ENCODE measurements around the gene XAGE3.
"Not testable (repeated sequence)": the region's sequence is repeated elsewhere in the genome, so short reads cannot be mapped to it uniquely, and the experiment has no call there.

The XAGE3 gene, protein sequence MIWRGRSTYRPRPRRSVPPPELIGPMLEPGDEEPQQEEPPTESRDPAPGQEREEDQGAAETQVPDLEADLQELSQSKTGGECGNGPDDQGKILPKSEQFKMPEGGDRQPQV

DNA sequence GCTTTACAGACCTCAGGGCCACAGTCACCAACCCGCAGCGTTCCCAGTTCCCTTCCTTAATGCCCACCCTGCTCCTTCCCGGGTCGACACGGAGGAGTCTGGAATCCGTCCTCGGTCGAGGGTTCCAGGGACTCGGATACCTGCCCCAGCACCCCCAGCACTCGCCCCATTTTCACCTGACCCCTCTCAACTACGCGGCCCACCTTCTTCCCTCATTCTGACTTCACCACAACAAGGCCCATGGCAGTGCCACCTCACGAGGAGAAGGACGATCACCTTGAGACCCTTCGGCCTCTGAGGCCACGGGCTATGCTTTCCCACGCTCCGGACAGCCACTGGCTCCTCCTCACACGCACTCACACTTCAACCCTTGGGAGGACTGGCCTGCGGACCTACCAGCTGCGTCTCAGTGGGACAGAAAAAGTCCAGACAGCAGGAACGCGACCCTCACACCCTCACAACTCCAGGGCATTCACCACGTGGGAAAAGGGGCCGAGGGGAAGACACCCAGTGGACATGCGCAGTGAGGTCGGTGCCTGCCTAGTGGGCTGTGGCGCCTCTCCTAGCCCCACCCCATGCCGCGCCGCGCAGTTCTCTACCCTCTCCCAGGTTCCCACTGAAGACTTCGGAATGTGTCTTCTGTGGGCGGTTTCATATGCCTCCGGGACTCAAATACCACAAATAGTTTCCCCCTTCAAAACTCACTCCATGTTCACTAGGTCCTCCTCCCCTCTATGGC, at the start of gene XAGE3:
Gene XAGE3 (minus strand): TSS at position 474 of the 739 bp plus-strand sequence. CDS start 950 bp downstream, outside the sequence.
- Histone ChIP-seq H3K27ac (ENCODE audit: low read depth, low read length) (no peak within 1 kb of the TSS), H3K27me3 (ENCODE audit: control insufficient read depth, insufficient read depth, low read length) (peaks cover 7% of the 10 kb centered on the region), H3K4me1 (ENCODE audit: control insufficient read depth, insufficient read depth, low read length) (no peaks in the 10 kb centered on the region), H3K4me3 (ENCODE audit: low read length) (no peak within 1 kb of the TSS), H3K36me3 (ENCODE audit: control insufficient read depth, insufficient read depth, low read length) (no peaks in the 10 kb centered on the region), H3K9ac (ENCODE audit: low read length) (no peak within 1 kb of the TSS)

DNA sequence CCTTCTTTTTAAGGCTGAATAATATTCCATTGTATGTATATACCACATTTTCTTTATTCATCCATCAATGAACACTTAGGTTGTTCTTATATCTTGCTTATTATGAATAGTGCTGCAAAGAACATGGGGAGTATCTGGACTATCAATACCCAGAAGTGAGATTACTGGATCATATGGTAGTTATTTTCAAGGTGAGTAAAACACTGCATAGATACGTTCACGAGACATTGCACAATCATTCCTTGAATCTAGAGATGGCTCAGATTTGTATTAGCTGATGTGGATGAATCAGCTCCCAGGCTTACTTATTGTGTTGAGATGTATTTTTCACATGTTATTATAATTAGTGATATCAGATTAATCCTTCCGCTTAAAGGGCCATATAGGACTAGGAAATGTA, 46.8 kb upstream of the XAGE3 start:
- not testable (repeated sequence) for H3K4me3 ChIP-seq (ENCODE audit: low read length); H3K9ac ChIP-seq (ENCODE audit: low read length); H3K36me3 ChIP-seq (ENCODE audit: control insufficient read depth, insufficient read depth, low read length); H3K27ac ChIP-seq (ENCODE audit: low read depth, low read length); H3K27me3 ChIP-seq (ENCODE audit: control insufficient read depth, insufficient read depth, low read length); H3K4me1 ChIP-seq (ENCODE audit: control insufficient read depth, insufficient read depth, low read length)

DNA sequence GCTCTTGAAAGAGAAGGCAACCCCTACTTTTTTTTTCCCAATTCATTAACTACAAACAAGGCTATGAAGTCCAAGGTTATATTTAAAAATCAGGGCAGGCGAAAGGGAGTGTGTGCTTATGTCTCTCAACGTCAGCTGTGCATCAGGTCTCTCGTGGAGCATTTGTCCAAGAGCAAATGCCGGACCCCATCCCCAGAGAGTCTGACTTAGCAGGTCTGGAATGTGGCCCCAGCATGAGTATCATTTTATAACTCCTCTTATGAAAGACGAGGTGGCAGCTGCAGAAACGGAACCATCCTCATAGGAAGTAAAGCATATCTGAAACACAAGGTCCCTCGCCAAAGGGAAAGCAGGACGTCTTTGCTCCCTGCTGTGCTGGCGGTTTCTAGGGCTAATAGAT, 45.8 kb upstream of the XAGE3 start:
- not testable (repeated sequence) for H3K36me3 ChIP-seq (ENCODE audit: control insufficient read depth, insufficient read depth, low read length); H3K27ac ChIP-seq (ENCODE audit: low read depth, low read length); H3K4me3 ChIP-seq (ENCODE audit: low read length); H3K4me1 ChIP-seq (ENCODE audit: control insufficient read depth, insufficient read depth, low read length); H3K9ac ChIP-seq (ENCODE audit: low read length); H3K27me3 ChIP-seq (ENCODE audit: control insufficient read depth, insufficient read depth, low read length)

DNA sequence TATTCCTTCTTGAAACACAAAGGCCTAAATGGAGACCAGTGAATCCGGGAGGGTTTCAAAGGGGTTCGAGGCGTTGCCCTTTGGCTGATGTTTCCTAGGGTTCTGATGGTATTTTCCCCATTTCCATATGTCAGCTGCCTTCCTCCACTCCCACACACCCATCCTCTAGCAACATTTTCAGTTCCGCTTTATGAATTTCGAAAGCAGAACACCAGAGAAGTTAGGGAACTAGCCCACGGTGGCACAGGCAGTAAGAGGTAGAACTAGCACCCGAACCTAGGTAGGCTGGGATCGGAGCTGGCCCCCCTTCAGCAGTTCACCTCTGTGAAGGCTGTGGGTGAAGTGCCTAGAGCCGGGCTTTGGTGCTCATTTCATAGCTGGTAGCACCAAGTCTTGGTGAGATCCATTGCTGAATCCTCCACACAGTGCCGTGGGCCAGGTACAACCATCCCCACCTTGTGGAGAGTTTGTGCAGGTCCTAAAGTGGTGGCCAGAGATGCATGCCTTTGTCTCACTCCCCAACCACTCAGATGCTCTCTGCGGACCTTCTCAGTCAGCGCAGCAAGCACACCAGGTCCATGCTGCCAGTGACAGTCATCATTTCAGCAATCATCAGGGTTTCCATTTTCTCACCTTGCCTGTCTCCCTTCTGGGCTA, 41.6 kb upstream of the XAGE3 start:
- not testable (repeated sequence) for H3K27ac ChIP-seq (ENCODE audit: low read depth, low read length); H3K36me3 ChIP-seq (ENCODE audit: control insufficient read depth, insufficient read depth, low read length); H3K4me1 ChIP-seq (ENCODE audit: control insufficient read depth, insufficient read depth, low read length); H3K27me3 ChIP-seq (ENCODE audit: control insufficient read depth, insufficient read depth, low read length); H3K4me3 ChIP-seq (ENCODE audit: low read length); H3K9ac ChIP-seq (ENCODE audit: low read length)

DNA sequence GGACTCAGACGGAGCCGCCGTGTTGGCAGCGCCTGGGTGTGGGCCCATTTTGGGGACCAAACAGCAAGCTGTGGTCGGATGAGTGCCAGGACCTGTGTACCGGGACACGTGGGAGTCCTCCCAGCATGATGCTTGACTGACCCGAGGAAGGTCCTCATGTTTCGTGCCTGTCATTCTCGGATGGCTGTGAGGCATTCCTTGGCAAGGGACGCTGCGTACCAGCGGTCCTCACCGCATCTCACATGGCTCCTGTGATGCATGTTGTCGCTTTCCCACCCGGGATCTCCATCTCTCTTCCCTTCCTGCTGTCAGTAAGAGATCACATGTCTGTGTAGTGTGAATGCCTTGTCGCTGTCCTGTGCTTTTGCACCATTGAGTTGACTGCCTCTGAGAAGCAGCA, 40.0 kb upstream of the XAGE3 start:
- H3K27ac ChIP-seq (ENCODE audit: low read depth, low read length), result not testable (repeated sequence)

DNA sequence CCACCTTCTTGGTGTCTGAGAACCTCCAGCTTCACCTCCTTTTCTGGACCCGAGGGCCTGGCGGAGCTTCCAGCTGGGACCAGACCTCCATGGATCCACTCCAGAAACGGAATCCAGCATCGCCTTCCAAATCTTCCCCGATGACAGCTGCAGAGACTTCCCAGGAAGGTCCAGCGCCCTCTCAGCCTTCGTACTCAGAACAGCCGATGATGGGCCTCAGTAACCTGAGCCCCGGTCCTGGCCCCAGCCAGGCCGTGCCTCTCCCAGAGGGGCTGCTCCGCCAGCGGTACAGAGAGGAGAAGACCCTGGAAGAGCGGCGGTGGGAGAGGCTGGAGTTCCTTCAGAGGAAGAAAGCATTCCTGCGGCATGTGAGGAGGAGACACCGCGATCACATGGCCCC, 39.3 kb upstream of the XAGE3 start:
- not testable (repeated sequence) for H3K27ac ChIP-seq (ENCODE audit: low read depth, low read length); H3K9ac ChIP-seq (ENCODE audit: low read length); H3K4me3 ChIP-seq (ENCODE audit: low read length); H3K36me3 ChIP-seq (ENCODE audit: control insufficient read depth, insufficient read depth, low read length); H3K27me3 ChIP-seq (ENCODE audit: control insufficient read depth, insufficient read depth, low read length); H3K4me1 ChIP-seq (ENCODE audit: control insufficient read depth, insufficient read depth, low read length)

More for the DNA sequence above, 40.0 kb upstream of the XAGE3 start:
- H3K27me3 ChIP-seq (ENCODE audit: control insufficient read depth, insufficient read depth, low read length); H3K9ac ChIP-seq (ENCODE audit: low read length); H3K36me3 ChIP-seq (ENCODE audit: control insufficient read depth, insufficient read depth, low read length); H3K4me3 ChIP-seq (ENCODE audit: low read length); H3K4me1 ChIP-seq (ENCODE audit: control insufficient read depth, insufficient read depth, low read length): not testable (repeated sequence)

DNA sequence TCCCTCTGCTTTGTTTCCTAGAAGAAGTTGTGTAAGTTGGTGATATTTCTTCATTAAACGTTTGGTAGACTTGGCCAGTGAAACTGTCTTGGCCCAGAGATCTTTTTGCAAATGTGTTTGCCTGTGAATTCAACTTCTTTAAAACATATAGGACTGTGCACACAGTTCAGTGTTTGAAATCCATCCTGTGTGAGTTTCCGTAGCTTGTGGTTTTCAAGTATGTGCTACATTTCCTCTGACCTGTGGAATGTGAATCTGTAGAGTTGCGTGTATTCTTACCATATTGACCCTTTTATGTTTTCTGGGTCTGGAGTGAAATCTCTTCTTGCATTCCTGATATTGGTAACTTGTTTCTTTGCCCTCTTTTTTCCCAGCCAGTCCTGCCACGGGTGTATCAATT, 38.2 kb upstream of the XAGE3 start:
- H3K9ac ChIP-seq (ENCODE audit: low read length); H3K27me3 ChIP-seq (ENCODE audit: control insufficient read depth, insufficient read depth, low read length); H3K4me1 ChIP-seq (ENCODE audit: control insufficient read depth, insufficient read depth, low read length); H3K36me3 ChIP-seq (ENCODE audit: control insufficient read depth, insufficient read depth, low read length); H3K27ac ChIP-seq (ENCODE audit: low read depth, low read length); H3K4me3 ChIP-seq (ENCODE audit: low read length): not testable (repeated sequence)

DNA sequence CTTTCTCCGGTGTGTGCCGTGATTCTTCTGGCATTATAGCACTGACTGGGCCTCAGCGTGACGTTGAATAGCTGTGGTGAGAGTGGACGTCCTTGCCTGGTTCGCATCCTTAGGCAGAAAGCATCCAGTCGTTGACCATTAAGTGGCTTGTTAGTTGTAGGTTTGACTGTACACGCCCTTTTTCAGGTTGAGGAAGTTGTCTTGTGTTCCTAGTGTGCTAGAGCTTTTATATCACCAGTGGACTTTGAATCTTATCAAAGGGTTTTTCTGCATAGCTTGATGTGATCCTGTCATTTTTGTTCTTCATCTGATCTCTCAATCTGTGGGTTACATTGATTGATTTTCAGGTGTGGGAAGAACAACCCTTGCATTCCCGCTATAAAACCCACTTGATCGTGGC, 37.6 kb upstream of the XAGE3 start:
- not testable (repeated sequence) for H3K4me3 ChIP-seq (ENCODE audit: low read length); H3K9ac ChIP-seq (ENCODE audit: low read length); H3K27ac ChIP-seq (ENCODE audit: low read depth, low read length); H3K27me3 ChIP-seq (ENCODE audit: control insufficient read depth, insufficient read depth, low read length); H3K36me3 ChIP-seq (ENCODE audit: control insufficient read depth, insufficient read depth, low read length); H3K4me1 ChIP-seq (ENCODE audit: control insufficient read depth, insufficient read depth, low read length)

DNA sequence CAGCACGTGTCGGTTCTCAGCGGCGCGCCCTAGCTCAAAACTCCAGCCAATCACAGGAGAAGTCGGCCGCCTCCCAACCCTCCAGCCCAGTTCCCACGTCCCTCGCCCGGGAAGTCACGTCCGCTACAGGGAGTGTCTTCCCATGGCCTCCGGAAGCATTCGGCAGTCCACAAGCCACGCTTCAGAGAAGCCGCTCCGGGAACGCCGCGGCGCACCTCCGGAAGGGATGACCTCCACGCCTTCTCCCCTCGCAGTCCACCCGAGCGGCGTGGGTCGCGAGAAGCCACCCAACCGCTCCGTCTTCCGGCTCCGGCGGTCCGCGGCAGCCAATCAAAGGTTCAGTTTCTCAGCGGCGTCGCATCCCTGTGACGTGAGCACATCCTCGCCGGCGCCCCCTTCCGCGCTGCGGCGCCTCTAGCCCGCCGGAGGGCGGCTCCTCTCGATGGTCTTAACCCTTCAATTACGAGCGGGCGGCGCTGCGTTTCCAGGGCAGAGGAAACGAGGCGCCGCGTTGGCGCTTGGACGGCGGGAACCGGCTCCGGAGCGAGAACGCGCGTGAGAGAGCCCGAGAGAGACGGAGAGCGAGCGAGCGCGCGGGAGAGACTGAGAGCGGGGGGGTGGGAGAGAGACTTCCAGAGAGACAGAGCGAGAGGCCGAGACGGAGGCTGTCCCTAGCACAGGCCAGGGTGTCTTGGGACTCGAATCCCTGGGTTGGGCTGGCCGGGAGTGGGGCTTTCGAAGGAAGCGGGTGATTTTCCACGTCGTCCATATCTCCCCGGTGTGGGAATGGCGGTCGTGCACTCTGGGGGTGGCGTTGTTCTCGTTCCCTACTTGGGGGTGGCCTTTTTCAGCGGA, 29.2 kb upstream of the XAGE3 start, which contains the start of gene FAM156B:
Gene FAM156B (plus strand): TSS at position 476 of the 855 bp plus-strand sequence. CDS start 9,896 bp downstream, outside the sequence.
- H3K36me3 ChIP-seq (ENCODE audit: control insufficient read depth, insufficient read depth, low read length); H3K27me3 ChIP-seq (ENCODE audit: control insufficient read depth, insufficient read depth, low read length); H3K4me3 ChIP-seq (ENCODE audit: low read length); H3K27ac ChIP-seq (ENCODE audit: low read depth, low read length); H3K4me1 ChIP-seq (ENCODE audit: control insufficient read depth, insufficient read depth, low read length); H3K9ac ChIP-seq (ENCODE audit: low read length): not testable (repeated sequence)

DNA sequence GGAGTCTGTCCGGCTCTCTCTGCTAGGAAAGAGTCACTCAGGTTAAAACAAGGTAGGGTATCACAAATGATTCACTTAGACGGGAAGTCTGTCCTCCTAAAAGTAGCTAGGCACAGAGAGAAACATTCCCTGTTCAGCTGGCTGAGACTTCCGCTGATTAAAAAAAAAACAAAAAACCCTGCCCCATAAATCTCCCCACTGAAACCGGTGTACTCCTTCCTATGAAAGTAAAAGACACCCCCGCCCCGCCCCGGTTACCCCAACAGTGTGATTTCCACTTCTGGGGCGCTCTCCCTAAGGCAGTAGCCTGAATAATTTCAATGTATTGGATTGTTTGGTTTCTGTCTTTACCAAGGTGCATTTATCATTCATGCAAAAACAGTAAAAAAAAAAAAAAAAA, 28.6 kb upstream of the XAGE3 start:
- not testable (repeated sequence) for H3K4me3 ChIP-seq (ENCODE audit: low read length); H3K9ac ChIP-seq (ENCODE audit: low read length); H3K27ac ChIP-seq (ENCODE audit: low read depth, low read length); H3K4me1 ChIP-seq (ENCODE audit: control insufficient read depth, insufficient read depth, low read length); H3K27me3 ChIP-seq (ENCODE audit: control insufficient read depth, insufficient read depth, low read length); H3K36me3 ChIP-seq (ENCODE audit: control insufficient read depth, insufficient read depth, low read length)

DNA sequence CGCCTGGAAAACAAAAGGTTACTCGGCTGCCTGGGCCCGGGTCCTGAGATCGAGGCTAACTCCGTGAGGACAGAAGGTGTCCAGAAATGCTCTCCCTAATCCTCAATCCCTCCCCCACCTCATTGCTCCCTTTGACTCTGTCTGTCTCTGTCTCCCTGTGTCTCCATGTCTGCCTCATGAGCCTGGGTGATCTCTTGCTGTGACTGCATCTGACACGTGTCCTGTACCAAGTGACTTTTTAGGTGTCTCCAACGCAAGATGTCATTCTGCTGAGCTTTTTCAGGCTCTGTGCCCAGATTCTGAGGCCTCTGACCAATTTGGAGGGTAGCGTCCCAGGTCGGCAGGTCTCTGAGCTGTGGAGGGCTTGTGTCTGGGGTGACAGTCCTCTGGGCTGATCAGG, 20.2 kb upstream of the XAGE3 start:
- H3K4me3 ChIP-seq (ENCODE audit: low read length); H3K27me3 ChIP-seq (ENCODE audit: control insufficient read depth, insufficient read depth, low read length); H3K27ac ChIP-seq (ENCODE audit: low read depth, low read length); H3K4me1 ChIP-seq (ENCODE audit: control insufficient read depth, insufficient read depth, low read length); H3K36me3 ChIP-seq (ENCODE audit: control insufficient read depth, insufficient read depth, low read length); H3K9ac ChIP-seq (ENCODE audit: low read length): not testable (repeated sequence)

DNA sequence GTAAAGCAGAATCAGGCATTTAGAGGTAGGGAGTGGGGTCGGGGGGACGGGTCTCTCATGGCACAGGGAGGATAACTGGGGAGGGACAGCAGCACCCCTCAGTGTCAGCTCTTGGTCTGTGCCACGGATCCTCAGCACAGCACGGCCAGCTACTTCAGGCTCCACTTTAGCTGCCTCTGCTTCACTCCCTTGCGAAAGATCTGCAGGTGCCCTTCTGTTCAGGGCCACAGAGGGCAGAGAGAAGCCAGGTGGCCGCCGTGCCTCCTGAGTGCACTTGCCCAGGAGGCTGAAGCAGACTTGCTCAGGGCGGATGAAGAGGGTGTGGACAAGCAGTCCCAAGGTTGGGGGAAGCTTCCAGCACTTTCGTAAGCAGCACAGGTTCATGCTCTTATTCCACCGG, 19.6 kb upstream of the XAGE3 start:
- H3K36me3 ChIP-seq (ENCODE audit: control insufficient read depth, insufficient read depth, low read length); H3K27ac ChIP-seq (ENCODE audit: low read depth, low read length); H3K27me3 ChIP-seq (ENCODE audit: control insufficient read depth, insufficient read depth, low read length); H3K4me1 ChIP-seq (ENCODE audit: control insufficient read depth, insufficient read depth, low read length); H3K4me3 ChIP-seq (ENCODE audit: low read length); H3K9ac ChIP-seq (ENCODE audit: low read length): not testable (repeated sequence)
